WTC11 (cell line): Measurements from ENCODE around the gene VEGFD. TPM values are rescaled to one million over a fixed set of nuclear protein-coding genes. Genes with fewer than 3 reads are reported as not detected.

ENCODE experiments used
- ATAC-seq: fragments of 200-7000 bp; cut with Tn5 transposase; 2 replicates; pipeline ENCODE4 v1.10.0; 2021; ENCODE audit warnings: mild to moderate bottlenecking, moderate library complexity
- CTCF ChIA-PET: fragments of 300-600 bp; sonication (Branson Sonifier 250); formaldehyde crosslinking; loops from one replicate; lab custom pipeline; 2021; ENCODE audit warnings: antibody characterized with exemption; lab: Charles Lee
- POLR2A ChIA-PET: fragments of 350-600 bp; sonication (Branson Sonifier 250); formaldehyde crosslinking; loops from one replicate; lab custom pipeline; 2021; ENCODE audit warnings: antibody characterized with exemption; lab: Charles Lee
- DNase-seq: peaks from one replicate; pipeline ENCODE4 v3.0.0; 2021; ENCODE audit warnings: low spot score
- H3K27ac Mint-ChIP-seq: 2 replicates; pipeline ENCODE4 v1.8.0; 2021; ENCODE audit warnings: mixed read lengths
- H3K27me3 Mint-ChIP-seq: 2 replicates; pipeline ENCODE4 v1.8.0; 2021; ENCODE audit warnings: low read depth, mild to moderate bottlenecking, moderate library complexity, mixed read lengths
- H3K36me3 Mint-ChIP-seq: 2 replicates; pipeline ENCODE4 v1.8.0; 2021; ENCODE audit warnings: mixed read lengths
- H3K4me1 Mint-ChIP-seq: 2 replicates; pipeline ENCODE4 v1.8.0; 2022; ENCODE audit warnings: mixed read lengths
- H3K4me3 Mint-ChIP-seq: 2 replicates; pipeline ENCODE4 v1.8.0; 2021; ENCODE audit warnings: mild to moderate bottlenecking, moderate library complexity, mixed read lengths
- H3K9me3 Mint-ChIP-seq: 2 replicates; pipeline ENCODE4 v1.8.0; 2021; ENCODE audit warnings: mixed read lengths
- ARID4B ChIP-seq: sonication (generic); formaldehyde crosslinking; IDR thresholded peaks from 2 replicates; pipeline ENCODE4 v1.8.0; 2023; ENCODE audit warnings: missing genetic modification reagents, mild to moderate bottlenecking, borderline replicate concordance
- ATF1 ChIP-seq: sonication (generic); formaldehyde crosslinking; IDR thresholded peaks from 2 replicates; pipeline ENCODE4 v1.8.1; 2023; ENCODE audit warnings: mild to moderate bottlenecking, moderate library complexity, missing genetic modification reagents
- CREM ChIP-seq: sonication (generic); formaldehyde crosslinking; IDR thresholded peaks from 2 replicates; pipeline ENCODE4 v1.8.1; 2022; ENCODE audit warnings: mild to moderate bottlenecking, missing genetic modification reagents, moderate library complexity
- E2F1 ChIP-seq: sonication (generic); formaldehyde crosslinking; IDR thresholded peaks from 2 replicates; pipeline ENCODE4 v1.8.0; 2022; ENCODE audit warnings: mild to moderate bottlenecking, missing genetic modification reagents
- FOXP1 ChIP-seq: sonication (generic); formaldehyde crosslinking; IDR thresholded peaks from 2 replicates; pipeline ENCODE4 v1.8.0; 2022; ENCODE audit warnings: missing genetic modification reagents, mild to moderate bottlenecking, moderate library complexity, borderline replicate concordance
- JAZF1 ChIP-seq: fragments of 250-450 bp; sonication (Bioruptor Pico); IDR thresholded peaks from 2 replicates; pipeline ENCODE4 v1.9.0; 2021; ENCODE audit warnings: moderate library complexity, mild to moderate bottlenecking, inconsistent platforms
- NFYB ChIP-seq: sonication (generic); formaldehyde crosslinking; conservative IDR thresholded peaks from 2 replicates; pipeline ENCODE4 v1.8.0; 2022; ENCODE audit warnings: low read depth, missing genetic modification reagents
- NR3C1 ChIP-seq: sonication (generic); formaldehyde crosslinking; conservative IDR thresholded peaks from 2 replicates; pipeline ENCODE4 v1.8.1; 2023; ENCODE audit warnings: low read depth, mild to moderate bottlenecking, missing genetic modification reagents
- RELA ChIP-seq: sonication (generic); formaldehyde crosslinking; IDR thresholded peaks from 2 replicates; pipeline ENCODE4 v1.8.1; 2022; ENCODE audit warnings: missing genetic modification reagents, mild to moderate bottlenecking, borderline replicate concordance
- SMAD4 ChIP-seq: sonication (generic); formaldehyde crosslinking; IDR thresholded peaks from 2 replicates; pipeline ENCODE4 v1.8.0; 2022; ENCODE audit warnings: mild to moderate bottlenecking, missing genetic modification reagents
- TP53 ChIP-seq: sonication (generic); formaldehyde crosslinking; IDR thresholded peaks from 2 replicates; pipeline ENCODE4 v1.8.1; 2023; ENCODE audit warnings: mild to moderate bottlenecking, missing genetic modification reagents
- ZNF263 ChIP-seq: sonication (generic); formaldehyde crosslinking; IDR thresholded peaks from 2 replicates; pipeline ENCODE4 v1.8.1; 2022; ENCODE audit warnings: low read depth, mild to moderate bottlenecking, moderate library complexity, missing genetic modification reagents
- ZNF317 ChIP-seq: sonication (generic); formaldehyde crosslinking; IDR thresholded peaks from 2 replicates; pipeline ENCODE4 v1.8.1; 2023; ENCODE audit warnings: low read depth, mild to moderate bottlenecking, moderate library complexity, missing genetic modification reagents, borderline replicate concordance
- ZNF416 ChIP-seq: fragments of 250-450 bp; sonication (Bioruptor Pico); IDR thresholded peaks from 2 replicates; pipeline ENCODE4 v1.9.0; 2021; ENCODE audit warnings: mild to moderate bottlenecking, inconsistent platforms
- total RNA-seq: library from RNA; stranded (reverse); gene quantifications from 3 replicates; pipeline ENCODE4 v1.2.3, GENCODE V29; 2021
- TF ChIP-seq, protein P1 (sequence below): fragments of 250-450 bp; sonication (Bioruptor Pico); IDR thresholded peaks from 2 replicates; pipeline ENCODE4 v1.9.0; 2021; ENCODE audit warnings: mild to moderate bottlenecking, borderline replicate concordance
- TF ChIP-seq, protein P2 (sequence below): fragments of 250-450 bp; sonication (Bioruptor Pico); IDR thresholded peaks from 2 replicates; pipeline ENCODE4 v2.1.2; 2022; ENCODE audit warnings: mild to moderate bottlenecking, moderate library complexity
- TF ChIP-seq, protein P3 (sequence below): sonication (generic); formaldehyde crosslinking; IDR thresholded peaks from 2 replicates; pipeline ENCODE4 v1.8.0; 2023; ENCODE audit warnings: mild to moderate bottlenecking, missing genetic modification reagents
- TF ChIP-seq, protein P4 (sequence below): sonication (generic); formaldehyde crosslinking; IDR thresholded peaks from 2 replicates; pipeline ENCODE4 v1.8.1; 2023; ENCODE audit warnings: mild to moderate bottlenecking, missing genetic modification reagents

VEGFD gene
- total RNA-seq, 1 experiment from 2014 or later: not detected

GRCh38 chrX:15335135-15336022 lies 48.8 kb downstream of the VEGFD start, which contains the start of gene PIGA (continued):
- TF ChIP-seq ARID4B (0 out of 2 replicates have a peak, but pooled peaks have one; percentile 39), ZNF416 (CRISPR knock-in tag) (no peak), NFYB (CRISPR knock-in tag) (peak; percentile 77), SMAD4 (CRISPR knock-in tag) (no peak), FOXP1 (CRISPR knock-in tag) (no peak)
- TF ChIP-seq, protein P1, sequence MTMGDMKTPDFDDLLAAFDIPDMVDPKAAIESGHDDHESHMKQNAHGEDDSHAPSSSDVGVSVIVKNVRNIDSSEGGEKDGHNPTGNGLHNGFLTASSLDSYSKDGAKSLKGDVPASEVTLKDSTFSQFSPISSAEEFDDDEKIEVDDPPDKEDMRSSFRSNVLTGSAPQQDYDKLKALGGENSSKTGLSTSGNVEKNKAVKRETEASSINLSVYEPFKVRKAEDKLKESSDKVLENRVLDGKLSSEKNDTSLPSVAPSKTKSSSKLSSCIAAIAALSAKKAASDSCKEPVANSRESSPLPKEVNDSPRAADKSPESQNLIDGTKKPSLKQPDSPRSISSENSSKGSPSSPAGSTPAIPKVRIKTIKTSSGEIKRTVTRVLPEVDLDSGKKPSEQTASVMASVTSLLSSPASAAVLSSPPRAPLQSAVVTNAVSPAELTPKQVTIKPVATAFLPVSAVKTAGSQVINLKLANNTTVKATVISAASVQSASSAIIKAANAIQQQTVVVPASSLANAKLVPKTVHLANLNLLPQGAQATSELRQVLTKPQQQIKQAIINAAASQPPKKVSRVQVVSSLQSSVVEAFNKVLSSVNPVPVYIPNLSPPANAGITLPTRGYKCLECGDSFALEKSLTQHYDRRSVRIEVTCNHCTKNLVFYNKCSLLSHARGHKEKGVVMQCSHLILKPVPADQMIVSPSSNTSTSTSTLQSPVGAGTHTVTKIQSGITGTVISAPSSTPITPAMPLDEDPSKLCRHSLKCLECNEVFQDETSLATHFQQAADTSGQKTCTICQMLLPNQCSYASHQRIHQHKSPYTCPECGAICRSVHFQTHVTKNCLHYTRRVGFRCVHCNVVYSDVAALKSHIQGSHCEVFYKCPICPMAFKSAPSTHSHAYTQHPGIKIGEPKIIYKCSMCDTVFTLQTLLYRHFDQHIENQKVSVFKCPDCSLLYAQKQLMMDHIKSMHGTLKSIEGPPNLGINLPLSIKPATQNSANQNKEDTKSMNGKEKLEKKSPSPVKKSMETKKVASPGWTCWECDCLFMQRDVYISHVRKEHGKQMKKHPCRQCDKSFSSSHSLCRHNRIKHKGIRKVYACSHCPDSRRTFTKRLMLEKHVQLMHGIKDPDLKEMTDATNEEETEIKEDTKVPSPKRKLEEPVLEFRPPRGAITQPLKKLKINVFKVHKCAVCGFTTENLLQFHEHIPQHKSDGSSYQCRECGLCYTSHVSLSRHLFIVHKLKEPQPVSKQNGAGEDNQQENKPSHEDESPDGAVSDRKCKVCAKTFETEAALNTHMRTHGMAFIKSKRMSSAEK (CRISPR knock-in tag): no peak

GRCh38 chrX:15334561-15334960 lies 49.7 kb downstream of the VEGFD start:
- DNase-seq: no peak
- Mint-ChIP-seq H3K4me1 (peaks cover 9% of the 10 kb centered on the region; the same call in 1 of the 2 replicates), H3K9me3 (no peaks in the 10 kb centered on the region), H3K27me3 (peaks cover 8% of the 10 kb centered on the region; the same call in 1 of the 2 replicates), H3K36me3 (peaks cover 3% of the 10 kb centered on the region; the same call in 1 of the 2 replicates), H3K27ac (peak overlapping the region; percentile 93), H3K4me3 (peak overlapping the region; percentile 91)
- ChIA-PET POLR2A (interaction anchor here (0.7 kb wide), 1 partner anchor 1309 kb away, joined by 4 read pairs; no protein-coding TSS in a partner anchor), CTCF (no interaction called here)
- no peak for ATAC-seq
- TF ChIP-seq RELA (CRISPR knock-in tag) (no peak), TP53 (no peak), ATF1 (no peak), E2F1 (no peak), JAZF1 (CRISPR knock-in tag) (no peak), CREM (CRISPR knock-in tag) (no peak), NR3C1 (CRISPR knock-in tag) (no peak), ZNF317 (CRISPR knock-in tag) (no peak), ZNF263 (CRISPR knock-in tag) (no peak)
- TF ChIP-seq, protein P2, sequence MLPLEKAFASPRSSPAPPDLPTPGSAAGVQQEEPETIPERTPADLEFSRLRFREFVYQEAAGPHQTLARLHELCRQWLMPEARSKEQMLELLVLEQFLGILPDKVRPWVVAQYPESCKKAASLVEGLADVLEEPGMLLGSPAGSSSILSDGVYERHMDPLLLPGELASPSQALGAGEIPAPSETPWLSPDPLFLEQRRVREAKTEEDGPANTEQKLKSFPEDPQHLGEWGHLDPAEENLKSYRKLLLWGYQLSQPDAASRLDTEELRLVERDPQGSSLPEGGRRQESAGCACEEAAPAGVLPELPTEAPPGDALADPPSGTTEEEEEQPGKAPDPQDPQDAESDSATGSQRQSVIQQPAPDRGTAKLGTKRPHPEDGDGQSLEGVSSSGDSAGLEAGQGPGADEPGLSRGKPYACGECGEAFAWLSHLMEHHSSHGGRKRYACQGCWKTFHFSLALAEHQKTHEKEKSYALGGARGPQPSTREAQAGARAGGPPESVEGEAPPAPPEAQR (CRISPR knock-in tag): no peak
- TF ChIP-seq, protein P3, sequence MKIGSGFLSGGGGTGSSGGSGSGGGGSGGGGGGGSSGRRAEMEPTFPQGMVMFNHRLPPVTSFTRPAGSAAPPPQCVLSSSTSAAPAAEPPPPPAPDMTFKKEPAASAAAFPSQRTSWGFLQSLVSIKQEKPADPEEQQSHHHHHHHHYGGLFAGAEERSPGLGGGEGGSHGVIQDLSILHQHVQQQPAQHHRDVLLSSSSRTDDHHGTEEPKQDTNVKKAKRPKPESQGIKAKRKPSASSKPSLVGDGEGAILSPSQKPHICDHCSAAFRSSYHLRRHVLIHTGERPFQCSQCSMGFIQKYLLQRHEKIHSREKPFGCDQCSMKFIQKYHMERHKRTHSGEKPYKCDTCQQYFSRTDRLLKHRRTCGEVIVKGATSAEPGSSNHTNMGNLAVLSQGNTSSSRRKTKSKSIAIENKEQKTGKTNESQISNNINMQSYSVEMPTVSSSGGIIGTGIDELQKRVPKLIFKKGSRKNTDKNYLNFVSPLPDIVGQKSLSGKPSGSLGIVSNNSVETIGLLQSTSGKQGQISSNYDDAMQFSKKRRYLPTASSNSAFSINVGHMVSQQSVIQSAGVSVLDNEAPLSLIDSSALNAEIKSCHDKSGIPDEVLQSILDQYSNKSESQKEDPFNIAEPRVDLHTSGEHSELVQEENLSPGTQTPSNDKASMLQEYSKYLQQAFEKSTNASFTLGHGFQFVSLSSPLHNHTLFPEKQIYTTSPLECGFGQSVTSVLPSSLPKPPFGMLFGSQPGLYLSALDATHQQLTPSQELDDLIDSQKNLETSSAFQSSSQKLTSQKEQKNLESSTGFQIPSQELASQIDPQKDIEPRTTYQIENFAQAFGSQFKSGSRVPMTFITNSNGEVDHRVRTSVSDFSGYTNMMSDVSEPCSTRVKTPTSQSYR (CRISPR knock-in tag): no peak
- TF ChIP-seq, protein P4, sequence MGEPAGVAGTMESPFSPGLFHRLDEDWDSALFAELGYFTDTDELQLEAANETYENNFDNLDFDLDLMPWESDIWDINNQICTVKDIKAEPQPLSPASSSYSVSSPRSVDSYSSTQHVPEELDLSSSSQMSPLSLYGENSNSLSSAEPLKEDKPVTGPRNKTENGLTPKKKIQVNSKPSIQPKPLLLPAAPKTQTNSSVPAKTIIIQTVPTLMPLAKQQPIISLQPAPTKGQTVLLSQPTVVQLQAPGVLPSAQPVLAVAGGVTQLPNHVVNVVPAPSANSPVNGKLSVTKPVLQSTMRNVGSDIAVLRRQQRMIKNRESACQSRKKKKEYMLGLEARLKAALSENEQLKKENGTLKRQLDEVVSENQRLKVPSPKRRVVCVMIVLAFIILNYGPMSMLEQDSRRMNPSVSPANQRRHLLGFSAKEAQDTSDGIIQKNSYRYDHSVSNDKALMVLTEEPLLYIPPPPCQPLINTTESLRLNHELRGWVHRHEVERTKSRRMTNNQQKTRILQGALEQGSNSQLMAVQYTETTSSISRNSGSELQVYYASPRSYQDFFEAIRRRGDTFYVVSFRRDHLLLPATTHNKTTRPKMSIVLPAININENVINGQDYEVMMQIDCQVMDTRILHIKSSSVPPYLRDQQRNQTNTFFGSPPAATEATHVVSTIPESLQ (CRISPR knock-in tag): no peak
